ENCODE data around the gene CACNA1C.

The CACNA1C gene

DNA sequence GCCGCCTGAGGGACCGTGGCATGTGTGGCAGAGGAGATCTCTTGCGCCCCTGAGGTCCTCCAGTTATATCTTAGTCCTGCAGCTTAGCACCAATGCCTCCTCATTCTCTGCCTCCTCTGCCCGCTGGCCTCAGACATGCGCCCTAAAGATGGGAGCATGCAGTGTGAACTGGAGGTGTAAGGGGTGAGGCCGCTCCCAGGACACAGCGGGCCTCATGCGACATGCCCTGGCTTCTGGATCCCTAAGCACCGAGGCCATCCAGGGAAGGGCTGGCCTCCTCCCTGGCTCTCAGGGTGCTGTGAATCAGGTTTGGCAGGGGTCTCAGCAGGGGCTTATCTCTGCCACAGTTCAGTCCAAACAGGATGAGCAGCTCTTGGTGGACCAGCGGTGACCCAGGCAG lies 86.9 kb downstream of the CACNA1C start:
- H3K4me3 ChIP-seq (ENCODE audit: low read depth, low read length): no peak overlapping the region
- no peak for DNase-seq (ENCODE audit: low read depth)
- in situ Hi-C loops (cut with HindIII; ENCODE audit: low sequenced_read_pairs): no loop called here
- no peak for TF ChIP-seq CTCF (IDR thresholded peaks at IDR 0.05; ENCODE audit: low read depth, low read length, missing control alignments)

GRCh38 chr12:2140858-2141519 lies 88.2 kb downstream of the CACNA1C start:
- in situ Hi-C loops (cut with HindIII; ENCODE audit: low sequenced_read_pairs): no loop called here
- H3K4me3 ChIP-seq (ENCODE audit: low read depth, low read length): no peak overlapping the region
- TF ChIP-seq CTCF (IDR thresholded peaks at IDR 0.05; ENCODE audit: low read depth, low read length, missing control alignments): no peak

GRCh38 chr12:2142068-2142467 lies 89.3 kb downstream of the CACNA1C start:
- DNase-seq (ENCODE audit: low read depth): no peak
- no peak overlapping the region for H3K4me3 ChIP-seq (ENCODE audit: low read depth, low read length)
- TF ChIP-seq CTCF (IDR thresholded peaks at IDR 0.05; ENCODE audit: low read depth, low read length, missing control alignments): no peak
- in situ Hi-C loops (cut with HindIII; ENCODE audit: low sequenced_read_pairs): no loop called here

More at GRCh38 chr12:2140858-2141519, 88.2 kb downstream of the CACNA1C start:
- no peak for DNase-seq (ENCODE audit: low read depth)

DNA sequence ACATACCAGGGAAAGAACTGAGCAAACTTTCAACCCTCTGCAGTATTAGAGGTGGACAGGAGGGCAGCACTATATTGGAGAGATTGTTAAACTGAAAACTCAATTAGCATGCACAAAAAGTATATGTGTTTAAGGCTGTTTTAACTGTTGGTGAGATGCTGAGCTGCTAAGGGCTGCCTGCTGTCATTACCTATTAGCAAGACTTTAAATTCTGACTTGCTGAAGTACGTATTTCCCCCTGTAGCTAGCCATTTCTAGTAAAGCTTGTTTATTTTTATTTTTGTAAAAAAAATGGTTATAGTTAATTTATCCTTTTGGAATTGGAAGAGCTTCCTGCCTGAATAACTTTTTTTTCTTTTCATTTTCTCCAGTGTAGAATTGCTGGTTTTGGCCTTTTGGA lies 92.2 kb downstream of the CACNA1C start:
- DNase-seq (ENCODE audit: low read depth): no peak
- H3K4me3 ChIP-seq (ENCODE audit: low read depth, low read length): no peak overlapping the region
- no peak for TF ChIP-seq CTCF (IDR thresholded peaks at IDR 0.05; ENCODE audit: low read depth, low read length, missing control alignments)
- in situ Hi-C loops (cut with HindIII; ENCODE audit: low sequenced_read_pairs): no loop called here

DNA sequence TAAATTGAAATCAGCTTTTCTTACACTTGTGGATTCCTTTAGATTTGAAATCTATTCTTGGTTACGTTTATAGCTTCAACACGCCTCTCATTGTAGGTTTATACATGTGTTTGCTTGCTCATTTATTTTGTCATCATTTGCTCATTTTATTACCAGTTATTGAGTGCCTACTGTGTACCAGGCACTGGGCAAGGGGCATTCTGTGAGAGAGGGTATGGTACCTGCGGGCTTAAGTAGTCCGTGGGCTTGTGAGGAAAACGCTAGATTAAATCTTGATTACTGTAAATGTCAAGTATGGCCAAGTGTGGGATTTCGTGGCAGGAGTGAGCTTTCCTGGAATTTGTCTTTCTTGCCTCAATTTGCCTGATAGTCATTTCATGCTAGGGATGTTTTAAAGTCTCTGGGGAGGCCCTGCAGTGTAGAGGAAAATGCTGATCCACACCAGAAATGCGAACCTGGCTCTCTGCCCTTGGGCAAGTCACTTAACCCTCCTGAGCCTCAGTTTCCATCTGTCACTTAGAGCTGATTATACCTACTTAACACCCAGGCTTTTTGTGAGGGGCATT lies 92.7 kb downstream of the CACNA1C start:
- in situ Hi-C loops (cut with HindIII; ENCODE audit: low sequenced_read_pairs): no loop called here
- no peak for DNase-seq (ENCODE audit: low read depth)
- TF ChIP-seq CTCF (IDR thresholded peaks at IDR 0.05; ENCODE audit: low read depth, low read length, missing control alignments): no peak
- no peak overlapping the region for H3K4me3 ChIP-seq (ENCODE audit: low read depth, low read length)

GRCh38 chr12:2147335-2147734 lies 94.5 kb downstream of the CACNA1C start:
- TF ChIP-seq CTCF (IDR thresholded peaks at IDR 0.05; ENCODE audit: low read depth, low read length, missing control alignments): no peak
- DNase-seq (ENCODE audit: low read depth): no peak
- in situ Hi-C loops (cut with HindIII; ENCODE audit: low sequenced_read_pairs): no loop called here

More at GRCh38 chr12:2147335-2147734, 94.5 kb downstream of the CACNA1C start:
- H3K4me3 ChIP-seq (ENCODE audit: low read depth, low read length): no peak overlapping the region
